ENCODE data around the gene MLXIP. TPM values are rescaled to one million over a fixed set of nuclear protein-coding genes. Genes with fewer than 3 reads are reported as not detected.
A peak's percentile ranks its signal among the peaks of the same experiment; 100 is the strongest.

MLXIP gene
- total and polyA plus RNA-seq, 2 donors from 2014 or later: 10.9 to 67.6 TPM

DNA sequence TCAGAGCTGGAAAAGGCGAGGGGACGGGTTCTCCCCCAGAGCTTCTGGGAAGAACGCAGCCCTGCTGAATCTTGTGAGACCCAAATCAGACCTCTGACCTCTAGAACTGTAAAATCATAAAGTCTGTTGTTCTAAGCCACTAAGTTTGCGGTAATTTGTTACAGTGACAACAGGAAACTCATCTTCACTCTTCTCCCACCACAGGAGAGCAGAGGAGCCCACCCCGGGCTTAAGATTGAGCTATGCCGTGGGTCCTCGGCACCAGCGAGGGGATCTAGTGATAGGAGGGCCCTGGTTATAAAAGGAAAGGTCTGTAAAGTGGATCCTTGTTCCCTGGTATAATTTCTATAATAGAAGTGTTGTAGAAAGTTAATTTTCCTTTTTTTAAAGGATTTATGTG, 7.6 kb downstream of the MLXIP start:
- Histone ChIP-seq H3K9ac (ENCODE audit: low read length in 3 of 3) (no peak overlapping the region), H3K4me1 (ENCODE audit: control insufficient read depth in 2 of 3, insufficient read depth in 2 of 3, low read depth in 1 of 3, low read length in 3 of 3) (peaks cover 0 to 45% (median 44%) of the 10 kb centered on the region in 3 donors), H3K36me3 (ENCODE audit: control insufficient read depth in 2 of 3, insufficient read depth in 3 of 3, low read length in 3 of 3) (peaks cover 2 to 4% (median 2%) of the 10 kb centered on the region in 3 donors), H3K9me3 (ENCODE audit: control insufficient read depth in 2 of 3, insufficient read depth in 1 of 3, low read length in 3 of 3) (no peaks in the 10 kb centered on the region), H3K4me3 (ENCODE audit: low read length in 3 of 3) (no peak overlapping the region), H3K27ac (ENCODE audit: low read depth in 2 of 2, low read length in 2 of 2) (no peak overlapping the region), H3K27me3 (ENCODE audit: control insufficient read depth, insufficient read depth, low read length) (no peaks in the 10 kb centered on the region)
- no peak for DNase-seq
- FAIRE-seq: no peak
- intact Hi-C loops (cut with DNase I): no loop called here
- TF ChIP-seq, protein P1, sequence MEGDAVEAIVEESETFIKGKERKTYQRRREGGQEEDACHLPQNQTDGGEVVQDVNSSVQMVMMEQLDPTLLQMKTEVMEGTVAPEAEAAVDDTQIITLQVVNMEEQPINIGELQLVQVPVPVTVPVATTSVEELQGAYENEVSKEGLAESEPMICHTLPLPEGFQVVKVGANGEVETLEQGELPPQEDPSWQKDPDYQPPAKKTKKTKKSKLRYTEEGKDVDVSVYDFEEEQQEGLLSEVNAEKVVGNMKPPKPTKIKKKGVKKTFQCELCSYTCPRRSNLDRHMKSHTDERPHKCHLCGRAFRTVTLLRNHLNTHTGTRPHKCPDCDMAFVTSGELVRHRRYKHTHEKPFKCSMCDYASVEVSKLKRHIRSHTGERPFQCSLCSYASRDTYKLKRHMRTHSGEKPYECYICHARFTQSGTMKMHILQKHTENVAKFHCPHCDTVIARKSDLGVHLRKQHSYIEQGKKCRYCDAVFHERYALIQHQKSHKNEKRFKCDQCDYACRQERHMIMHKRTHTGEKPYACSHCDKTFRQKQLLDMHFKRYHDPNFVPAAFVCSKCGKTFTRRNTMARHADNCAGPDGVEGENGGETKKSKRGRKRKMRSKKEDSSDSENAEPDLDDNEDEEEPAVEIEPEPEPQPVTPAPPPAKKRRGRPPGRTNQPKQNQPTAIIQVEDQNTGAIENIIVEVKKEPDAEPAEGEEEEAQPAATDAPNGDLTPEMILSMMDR (IDR thresholded peaks at IDR 0.05; ENCODE audit: borderline replicate concordance, extremely low read depth, insufficient read depth): no peak

DNA sequence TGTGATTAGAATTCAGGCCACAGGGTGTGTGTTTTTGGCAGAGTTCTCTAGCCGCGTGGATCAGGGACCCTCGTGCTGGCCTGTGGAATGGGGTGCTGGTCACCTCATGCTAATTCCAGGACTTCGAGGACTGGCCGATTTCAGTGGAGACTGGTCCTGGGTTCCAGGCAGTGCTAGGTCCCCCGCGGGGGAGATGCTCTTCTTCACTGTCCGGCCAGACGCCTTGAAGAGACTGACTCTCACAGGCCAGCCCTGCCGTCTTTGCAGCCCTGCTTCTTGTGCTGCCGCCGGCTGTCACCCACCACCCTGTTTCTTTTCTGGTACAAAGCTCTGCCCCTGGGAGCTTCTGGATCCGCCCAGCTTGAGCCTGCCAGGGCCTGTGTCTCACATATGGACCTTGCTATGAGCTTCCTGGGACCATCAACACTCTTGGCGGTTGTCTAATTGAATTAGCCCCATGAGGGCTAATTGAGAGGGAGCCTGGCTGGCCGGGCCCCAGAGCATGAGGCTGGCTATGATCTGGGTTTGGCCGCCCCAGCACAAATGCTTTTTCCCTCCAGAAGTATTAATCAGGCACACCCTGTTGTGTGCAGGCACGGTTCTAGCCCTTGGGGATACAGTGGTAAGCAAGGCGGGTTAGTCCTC, 8.2 kb downstream of the MLXIP start:
- intact Hi-C loops (cut with DNase I): no loop called here
- no peak overlapping the region for H3K9ac ChIP-seq (ENCODE audit: low read length in 3 of 3)
- H3K27ac ChIP-seq (ENCODE audit: low read depth in 2 of 2, low read length in 2 of 2): no peak overlapping the region
- H3K36me3 ChIP-seq (ENCODE audit: control insufficient read depth in 2 of 3, insufficient read depth in 3 of 3, low read length in 3 of 3): peaks cover 2 to 4% (median 2%) of the 10 kb centered on the region in 3 donors
- no peaks in the 10 kb centered on the region for H3K27me3 ChIP-seq (ENCODE audit: control insufficient read depth, insufficient read depth, low read length)
- H3K9me3 ChIP-seq (ENCODE audit: control insufficient read depth in 2 of 3, insufficient read depth in 1 of 3, low read length in 3 of 3): no peaks in the 10 kb centered on the region
- FAIRE-seq: no peak
- no peak for DNase-seq
- no peak overlapping the region for H3K4me3 ChIP-seq (ENCODE audit: low read length in 3 of 3)
- TF ChIP-seq, protein P1 (IDR thresholded peaks at IDR 0.05; ENCODE audit: borderline replicate concordance, extremely low read depth, insufficient read depth): no peak
- peaks cover 0 to 44% (median 42%) of the 10 kb centered on the region in 3 donors for H3K4me1 ChIP-seq (ENCODE audit: control insufficient read depth in 2 of 3, insufficient read depth in 2 of 3, low read depth in 1 of 3, low read length in 3 of 3)

DNA sequence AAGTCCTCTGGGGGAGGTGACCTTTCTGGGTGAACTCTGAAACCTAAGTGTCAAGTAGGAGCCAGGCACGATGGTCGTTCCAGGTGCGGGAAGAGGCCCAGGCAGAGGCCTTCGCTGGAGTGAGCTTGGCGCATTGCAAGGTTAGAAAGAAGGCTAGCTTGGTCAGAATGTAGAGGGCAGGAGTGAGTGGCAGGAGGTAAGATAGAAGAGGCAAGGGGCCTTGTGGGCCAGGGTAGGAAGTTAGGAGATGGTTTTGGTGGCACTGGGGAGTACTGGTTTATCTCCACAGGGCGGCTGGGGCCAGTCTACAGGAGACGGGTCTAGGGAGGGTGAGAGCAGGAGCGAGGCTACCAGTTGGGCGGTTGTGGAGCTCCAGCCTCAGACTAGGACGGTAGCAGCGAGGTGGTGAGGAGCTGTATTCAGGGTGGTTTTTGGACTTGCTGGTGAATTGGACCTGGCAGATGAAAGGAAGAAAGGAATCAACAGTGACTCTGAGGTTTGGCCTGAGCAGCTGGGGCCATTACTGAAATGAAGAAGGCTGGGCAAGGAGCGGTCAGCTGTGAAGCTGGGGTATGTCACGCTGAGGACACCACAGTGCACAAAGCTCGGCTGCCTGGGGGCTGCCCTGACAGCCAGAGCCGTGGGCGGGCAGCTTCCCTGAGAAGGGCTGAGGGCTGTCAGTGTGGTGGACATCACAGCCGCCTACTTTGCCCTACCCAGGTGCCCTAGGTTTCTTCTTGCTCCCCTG, 9.0 kb downstream of the MLXIP start:
- no peaks in the 10 kb centered on the region for H3K9me3 ChIP-seq (ENCODE audit: control insufficient read depth in 2 of 3, insufficient read depth in 1 of 3, low read length in 3 of 3)
- TF ChIP-seq, protein P1 (IDR thresholded peaks at IDR 0.05; ENCODE audit: borderline replicate concordance, extremely low read depth, insufficient read depth): no peak
- no peak overlapping the region for H3K27ac ChIP-seq (ENCODE audit: low read depth in 2 of 2, low read length in 2 of 2)
- intact Hi-C loops (cut with DNase I): no loop called here
- peaks cover 0 to 35% (median 34%) of the 10 kb centered on the region in 3 donors for H3K4me1 ChIP-seq (ENCODE audit: control insufficient read depth in 2 of 3, insufficient read depth in 2 of 3, low read depth in 1 of 3, low read length in 3 of 3)
- peaks cover 2 to 4% (median 2%) of the 10 kb centered on the region in 3 donors for H3K36me3 ChIP-seq (ENCODE audit: control insufficient read depth in 2 of 3, insufficient read depth in 3 of 3, low read length in 3 of 3)
- H3K9ac ChIP-seq (ENCODE audit: low read length in 3 of 3): no peak overlapping the region
- FAIRE-seq (no peak), DNase-seq (peak in 4 of 5 donors; percentile 75 to 84 (median 80))
- H3K4me3 ChIP-seq (ENCODE audit: low read length in 3 of 3): no peak overlapping the region
- no peaks in the 10 kb centered on the region for H3K27me3 ChIP-seq (ENCODE audit: control insufficient read depth, insufficient read depth, low read length)
